Hepatocyte (in vitro differentiated cells): Measurements from ENCODE around the gene CASKIN1.

ENCODE experiments used
- CTCF ChIP-seq: fragments of 200-600 bp; sonication (generic); IDR thresholded peaks from 2 replicates; pipeline ENCODE4 v1.5.1; 2016; ENCODE audit warnings: antibody characterized with exemption, mild to moderate bottlenecking; ENCODE audit not compliant: poor library complexity
- EZH2 ChIP-seq: fragments of 200-600 bp; sonication (generic); IDR thresholded peaks from 2 replicates; pipeline ENCODE4 v1.6.1; 2016; ENCODE audit warnings: antibody characterized with exemption, mild to moderate bottlenecking, borderline replicate concordance

DNA sequence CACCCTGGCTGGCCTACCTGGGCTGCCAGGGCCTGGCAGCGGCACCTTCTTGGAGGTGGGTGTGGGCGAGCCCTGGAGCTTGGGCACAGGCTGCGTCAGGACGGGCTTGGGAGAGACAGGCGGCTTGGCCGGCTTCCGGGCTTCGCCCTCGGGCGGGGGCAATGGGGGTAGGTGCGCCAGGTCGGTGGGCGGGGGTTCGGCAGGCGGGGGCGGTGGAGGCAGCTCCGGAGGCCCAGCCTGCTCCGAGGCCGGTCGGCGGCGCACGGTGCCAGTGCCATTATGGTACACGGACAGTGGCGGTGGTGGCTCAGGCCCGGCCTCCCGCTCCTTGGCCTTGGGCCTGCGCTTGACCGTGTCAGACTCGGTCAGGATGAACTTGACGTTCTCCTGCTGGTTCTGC is 16.8 kb downstream of the CASKIN1 start:
- TF ChIP-seq EZH2: no peak
- TF ChIP-seq CTCF: no peak
